Measurements from ENCODE around the gene MYB.
"Not testable (repeated sequence)": the region's sequence is repeated elsewhere in the genome, so short reads cannot be mapped to it uniquely, and the experiment has no call there.

MYB gene

DNA sequence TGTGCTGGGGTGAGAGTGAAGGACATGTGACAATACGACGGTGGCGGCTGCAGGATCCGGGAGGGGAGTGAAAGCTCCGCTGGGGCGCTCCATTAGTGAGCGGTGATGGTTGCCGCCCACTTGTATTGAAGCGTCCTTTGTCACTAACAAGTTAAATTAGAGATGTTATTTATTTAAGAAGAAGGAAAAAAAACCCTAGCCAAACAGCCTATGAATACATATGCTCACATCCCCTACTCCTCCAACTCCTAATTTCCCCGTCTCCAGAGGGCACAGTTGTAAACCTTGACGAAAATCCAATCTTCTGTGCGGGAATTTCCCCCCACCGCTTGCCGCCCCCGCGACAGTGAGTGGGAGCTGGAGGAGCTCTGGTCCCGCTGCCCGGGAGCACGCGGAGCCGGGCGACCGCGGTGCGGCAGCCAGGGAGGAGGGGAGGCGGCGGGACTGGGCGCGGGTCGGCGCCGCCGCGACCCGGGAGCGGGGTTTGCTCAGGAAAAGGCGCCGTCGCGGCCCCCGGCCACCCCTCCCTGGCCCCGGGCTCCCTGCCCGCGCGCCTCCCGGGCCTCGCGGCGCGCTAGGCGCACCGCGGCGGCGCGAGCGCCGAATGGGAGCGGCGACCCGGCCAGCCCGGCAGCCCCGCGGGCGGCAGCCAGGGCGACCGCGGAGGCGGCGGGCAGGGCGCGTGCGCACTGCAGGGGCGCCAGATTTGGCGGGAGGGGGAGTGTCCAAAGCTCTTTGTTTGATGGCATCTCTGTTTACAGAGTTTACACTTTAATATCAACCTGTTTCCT is at the start of gene MYB:
MYB (plus strand) TSS at position 767 of the 791 bp plus-strand sequence. CDS start 206 bp downstream, outside the sequence.
- DNase-seq: peak; percentile 59

- no peak for DNase-seq
Observed at GRCh38 chr6:135132776-135133175, 48.3 kb upstream of the MYB start.

DNA sequence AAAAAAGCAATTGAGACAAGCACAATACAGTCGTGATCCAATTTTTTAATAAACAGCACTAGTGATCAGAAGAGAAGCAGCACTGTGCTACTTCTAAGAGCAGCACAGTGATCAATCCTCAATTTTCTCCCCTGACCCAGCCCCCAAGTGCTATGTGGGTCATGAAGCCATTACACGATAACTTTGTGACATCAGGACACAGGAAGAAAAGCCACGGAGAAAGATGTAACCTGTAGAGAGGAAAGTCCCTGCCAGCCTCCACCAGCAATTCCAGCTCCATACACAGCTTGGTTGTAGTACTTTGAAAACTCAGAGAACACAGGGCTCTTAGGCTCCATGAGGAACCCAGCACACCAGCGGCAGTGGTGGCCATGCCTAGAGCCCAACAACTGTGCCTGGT is 45.3 kb upstream of the MYB start:
- no peak for DNase-seq

GRCh38 chr6:135137826-135138225 is 43.3 kb upstream of the MYB start:
- no peak for DNase-seq

DNA sequence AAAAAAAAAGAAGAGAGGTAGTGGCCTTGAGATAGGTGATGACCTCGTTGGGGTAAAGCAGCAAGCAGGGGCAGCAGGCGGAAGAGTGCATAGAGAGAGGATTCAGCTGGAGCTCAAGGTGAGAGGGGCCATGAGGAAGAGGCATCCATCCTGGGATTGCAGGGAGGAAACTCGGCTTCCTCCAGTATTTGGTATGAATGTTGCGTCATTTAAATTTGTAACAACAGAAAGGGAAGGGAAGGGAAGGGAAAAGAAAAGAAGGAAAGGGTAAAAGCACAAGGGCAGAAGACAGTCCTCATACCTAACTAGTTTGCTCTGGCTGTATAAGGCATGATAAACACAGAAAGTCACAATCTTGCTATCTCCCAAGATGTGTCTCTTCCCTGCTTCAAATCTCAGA is 39.9 kb upstream of the MYB start:
- no peak for DNase-seq

GRCh38 chr6:135141728-135142127 is 39.4 kb upstream of the MYB start:
- DNase-seq: no peak

DNA sequence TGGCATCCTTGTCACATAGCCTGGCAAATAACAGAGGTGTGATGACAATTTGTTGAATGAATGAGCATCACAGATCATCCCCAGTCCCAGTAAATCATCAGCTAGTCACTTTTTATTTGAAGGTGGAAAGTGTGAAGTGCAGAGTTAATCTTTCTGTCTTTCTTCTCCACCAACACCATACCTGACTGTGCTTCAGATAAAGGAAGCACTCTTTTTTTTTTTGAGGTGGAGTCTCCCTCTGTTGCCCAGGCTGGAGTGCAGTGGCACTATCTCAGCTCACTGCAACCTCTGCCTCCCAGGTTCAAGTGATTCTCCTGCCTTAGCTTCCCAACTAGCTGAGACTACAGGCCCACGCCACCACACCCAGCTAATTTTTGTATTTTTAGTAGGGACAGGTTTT is 38.9 kb upstream of the MYB start:
- DNase-seq: not testable (repeated sequence)

- DNase-seq: no peak
Observed at GRCh38 chr6:135144673-135145062, 36.4 kb upstream of the MYB start.

DNA sequence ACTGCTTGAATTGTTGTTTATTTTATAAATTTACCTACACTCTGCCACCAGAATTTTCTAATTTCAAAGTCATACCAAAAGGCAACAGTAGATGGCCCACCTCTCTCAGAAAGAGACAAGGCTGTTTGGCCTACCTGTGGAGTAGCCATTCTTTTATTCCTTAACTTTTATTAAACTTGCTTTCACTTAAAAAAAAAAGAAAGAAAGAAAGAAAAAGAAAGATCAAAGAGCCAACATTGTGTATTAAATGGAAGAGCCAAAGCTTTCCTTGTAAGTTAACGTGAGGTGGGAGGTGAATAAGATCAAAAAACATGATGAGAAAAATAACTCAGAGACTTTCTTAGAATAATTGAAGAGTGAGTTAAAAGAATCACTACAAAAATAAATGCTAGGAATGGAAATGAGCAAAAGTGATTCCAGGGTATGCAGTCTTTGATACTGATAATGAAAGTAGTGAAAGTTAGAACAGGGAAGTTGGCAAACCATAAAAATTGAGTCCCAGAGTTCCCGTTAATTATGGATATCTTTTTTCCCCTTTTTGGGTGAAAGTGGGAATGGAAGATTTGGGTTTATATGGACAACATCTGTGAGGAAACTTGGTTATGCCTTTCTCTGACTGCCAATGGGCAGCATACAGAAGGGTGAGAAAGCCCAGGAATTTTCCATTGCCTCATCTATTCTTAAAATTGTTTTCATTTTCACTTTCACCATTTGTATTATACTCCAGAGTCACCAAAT is 35.9 kb upstream of the MYB start:
- DNase-seq: peak; percentile 37

GRCh38 chr6:135146162-135146934 is 34.8 kb upstream of the MYB start:
- peak; percentile 86 for DNase-seq

DNA sequence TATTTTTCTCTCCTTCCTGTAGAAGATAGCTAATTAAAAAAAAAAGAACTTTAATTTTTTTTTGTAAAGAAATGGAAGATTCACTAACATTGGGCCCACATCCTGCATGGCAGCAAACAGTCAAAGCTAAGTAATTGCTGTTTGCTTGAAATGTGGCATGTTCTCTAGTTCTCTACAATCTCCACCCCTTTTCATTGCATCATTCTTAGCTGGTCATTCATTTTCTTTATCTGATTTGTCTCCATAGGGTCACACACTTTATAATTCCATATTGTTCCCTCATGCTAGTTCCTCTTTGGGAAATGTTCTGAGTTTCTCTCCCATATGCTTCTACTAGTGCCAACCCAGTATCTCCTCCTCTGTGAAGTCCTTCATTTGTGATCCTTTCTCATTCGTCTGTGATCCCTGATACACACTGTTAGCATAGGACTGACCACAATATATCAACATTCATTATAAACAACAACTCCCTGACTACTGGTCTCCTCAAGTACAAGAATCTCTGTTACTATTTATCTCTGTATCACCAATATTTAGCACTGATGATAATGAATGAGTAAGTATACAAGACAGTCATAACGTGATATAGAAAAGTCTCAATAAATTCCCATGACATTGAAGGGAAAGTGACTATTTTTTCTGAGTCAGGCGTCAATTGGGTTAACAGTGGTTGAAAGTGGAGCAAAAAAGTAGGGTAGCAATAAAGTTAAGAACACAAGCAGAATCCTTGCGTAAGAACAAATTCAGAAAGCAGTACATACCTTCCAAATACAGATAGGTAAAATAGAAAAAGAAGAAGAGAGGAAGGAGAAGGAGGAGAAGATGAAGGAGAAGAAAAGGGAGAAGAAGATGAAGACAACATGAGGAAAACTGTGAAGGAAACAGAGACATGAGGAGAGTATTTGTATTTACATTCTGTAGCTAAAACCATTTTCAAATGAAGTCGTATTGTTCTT is 33.2 kb upstream of the MYB start:
- peak; percentile 5 for DNase-seq

GRCh38 chr6:135148889-135149288 is 32.2 kb upstream of the MYB start:
- DNase-seq: no peak

- no peak for DNase-seq
Observed at GRCh38 chr6:135149376-135149775, 31.7 kb upstream of the MYB start.

- not testable (repeated sequence) for DNase-seq
Observed at GRCh38 chr6:135150481-135150880, 30.6 kb upstream of the MYB start.

- DNase-seq: not testable (repeated sequence)
Observed at GRCh38 chr6:135154125-135154524, 27.0 kb upstream of the MYB start.

- DNase-seq: no peak
Observed at GRCh38 chr6:135158397-135158796, 22.7 kb upstream of the MYB start.

- no peak for DNase-seq
Observed at GRCh38 chr6:135159531-135159930, 21.6 kb upstream of the MYB start.

GRCh38 chr6:135161411-135162395 is 19.4 kb upstream of the MYB start:
- DNase-seq: no peak

DNA sequence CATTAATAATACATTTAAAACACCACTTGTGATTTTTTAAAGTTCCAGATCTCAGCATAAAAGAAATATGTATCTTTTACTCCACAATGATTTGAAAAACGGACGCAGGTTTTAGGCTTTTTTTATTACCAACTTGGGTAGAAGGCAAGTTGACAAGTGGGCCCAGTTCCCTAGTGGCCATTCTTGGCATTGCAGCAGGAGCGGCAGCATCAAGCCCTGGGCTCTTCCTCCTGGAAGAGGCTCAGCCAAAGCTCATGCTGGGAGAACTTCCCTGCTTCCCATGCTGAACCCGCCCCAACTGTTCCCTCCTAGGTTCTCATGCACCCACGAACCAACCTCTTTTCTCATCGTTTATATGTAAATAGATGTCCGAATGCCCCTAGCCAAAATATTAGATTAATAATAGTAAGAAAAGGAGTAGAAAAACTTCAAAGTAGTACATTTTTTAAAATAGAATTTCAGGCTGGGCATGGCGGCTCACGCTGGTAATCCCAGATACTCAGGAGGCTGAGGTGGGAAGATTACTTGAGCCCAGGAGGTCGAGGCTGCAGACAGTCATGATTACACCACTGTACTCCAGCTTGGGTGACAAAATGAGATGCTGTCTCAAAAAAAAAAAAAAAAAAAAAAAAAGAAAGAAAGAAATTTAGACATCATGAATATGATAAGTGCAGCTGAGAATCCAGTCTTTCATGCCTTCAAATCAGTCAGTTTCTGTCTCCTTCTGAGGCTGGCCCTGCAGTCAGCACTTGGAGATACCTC is 18.2 kb upstream of the MYB start:
- DNase-seq: peak; percentile 26

GRCh38 chr6:135163440-135163738 is 17.7 kb upstream of the MYB start:
- DNase-seq: no peak

All from fibroblast of skin of right biceps (primary cell).